OCI-LY1 (cell line): ENCODE data around the gene SEMA3B.
"Not testable (repeated sequence)": the region's sequence is repeated elsewhere in the genome, so short reads cannot be mapped to it uniquely, and the experiment has no call there.

Experiments
- H2AFZ ChIP-seq: fragments of 200-600 bp; sonication (generic), shearing (Covaris generic); 2 replicates; pipeline ENCODE4 v1.6.0; 2014; ENCODE audit warnings: antibody characterized with exemption, mild to moderate bottlenecking, low read length
- H3F3A ChIP-seq: fragments of 200-600 bp; sonication (generic), shearing (Covaris generic); 2 replicates; pipeline ENCODE4 v1.6.0; 2014; ENCODE audit warnings: mild to moderate bottlenecking, antibody characterized with exemption, low read length, moderate library complexity; ENCODE audit not compliant: insufficient read depth
- H3K27ac ChIP-seq: fragments of 200-600 bp; sonication (generic); 2 replicates; pipeline ENCODE4 v1.5.1; 2014; ENCODE audit warnings: low read length, mixed run types, mild to moderate bottlenecking, low read depth; ENCODE audit not compliant: poor library complexity, severe bottlenecking
- H3K27me3 ChIP-seq: fragments of 200-600 bp; sonication (generic); 2 replicates; pipeline ENCODE4 v1.6.0; 2014; ENCODE audit warnings: antibody characterized with exemption, mild to moderate bottlenecking, low read length, moderate library complexity; ENCODE audit not compliant: insufficient read depth
- H3K36me3 ChIP-seq: fragments of 200-600 bp; sonication (generic); 2 replicates; pipeline ENCODE4 v1.6.1; 2014; ENCODE audit warnings: mild to moderate bottlenecking, antibody characterized with exemption, low read length, moderate library complexity, mixed read lengths; ENCODE audit not compliant: insufficient read depth
- H3K4me1 ChIP-seq: fragments of 200-600 bp; sonication (generic); 2 replicates; pipeline ENCODE4 v1.5.1; 2014; ENCODE audit warnings: mild to moderate bottlenecking, low read length, moderate library complexity; ENCODE audit not compliant: insufficient read depth, severe bottlenecking
- H3K4me2 ChIP-seq: fragments of 200-600 bp; sonication (generic), shearing (Covaris generic); 2 replicates; pipeline ENCODE4 v1.6.1; 2014; ENCODE audit warnings: low read length
- H3K4me3 ChIP-seq: fragments of 200-600 bp; sonication (generic); 2 replicates; pipeline ENCODE4 v1.5.1; 2014; ENCODE audit warnings: low read length, low read depth, mild to moderate bottlenecking, mixed read lengths; ENCODE audit not compliant: poor library complexity, severe bottlenecking
- H3K79me2 ChIP-seq: fragments of 200-600 bp; shearing (Covaris generic); 2 replicates; pipeline ENCODE4 v1.6.1; 2016; ENCODE audit warnings: mixed run types, low read length, mixed read lengths; ENCODE audit not compliant: insufficient read depth
- H3K9ac ChIP-seq: fragments of 200-600 bp; sonication (generic), shearing (Covaris generic); 2 replicates; pipeline ENCODE4 v1.6.1; 2014; ENCODE audit warnings: mild to moderate bottlenecking, low read length, mixed read lengths
- H3K9me2 ChIP-seq: fragments of 200-600 bp; sonication (generic), shearing (Covaris generic); 2 replicates; pipeline ENCODE4 v1.6.1; 2014; ENCODE audit warnings: low read depth, mild to moderate bottlenecking, low read length, mixed read lengths
- H3K9me3 ChIP-seq: fragments of 200-600 bp; shearing (Covaris generic); 2 replicates; pipeline ENCODE4 v1.6.1; 2014; ENCODE audit warnings: low read length, mixed read lengths
- H4K20me1 ChIP-seq: fragments of 200-600 bp; sonication (generic), shearing (Covaris generic); 2 replicates; pipeline ENCODE4 v1.6.0; 2016; ENCODE audit warnings: mild to moderate bottlenecking, low read length; ENCODE audit not compliant: insufficient read depth
- EZH2 ChIP-seq: fragments of 200-600 bp; sonication (generic), shearing (Covaris generic); IDR thresholded peaks from 2 replicates; pipeline ENCODE4 v1.8.0; 2017; ENCODE audit warnings: borderline replicate concordance, mixed run types, mild to moderate bottlenecking, antibody characterized with exemption, low read length, moderate library complexity, mixed read lengths
- TF ChIP-seq, protein P1 (sequence below): fragments of 200-600 bp; sonication (generic), shearing (Covaris generic); IDR thresholded peaks from 2 replicates; pipeline ENCODE4 v1.5.1; 2017; ENCODE audit warnings: mild to moderate bottlenecking, antibody characterized with exemption, low read length, moderate library complexity, mixed read lengths

SEMA3B gene

DNA sequence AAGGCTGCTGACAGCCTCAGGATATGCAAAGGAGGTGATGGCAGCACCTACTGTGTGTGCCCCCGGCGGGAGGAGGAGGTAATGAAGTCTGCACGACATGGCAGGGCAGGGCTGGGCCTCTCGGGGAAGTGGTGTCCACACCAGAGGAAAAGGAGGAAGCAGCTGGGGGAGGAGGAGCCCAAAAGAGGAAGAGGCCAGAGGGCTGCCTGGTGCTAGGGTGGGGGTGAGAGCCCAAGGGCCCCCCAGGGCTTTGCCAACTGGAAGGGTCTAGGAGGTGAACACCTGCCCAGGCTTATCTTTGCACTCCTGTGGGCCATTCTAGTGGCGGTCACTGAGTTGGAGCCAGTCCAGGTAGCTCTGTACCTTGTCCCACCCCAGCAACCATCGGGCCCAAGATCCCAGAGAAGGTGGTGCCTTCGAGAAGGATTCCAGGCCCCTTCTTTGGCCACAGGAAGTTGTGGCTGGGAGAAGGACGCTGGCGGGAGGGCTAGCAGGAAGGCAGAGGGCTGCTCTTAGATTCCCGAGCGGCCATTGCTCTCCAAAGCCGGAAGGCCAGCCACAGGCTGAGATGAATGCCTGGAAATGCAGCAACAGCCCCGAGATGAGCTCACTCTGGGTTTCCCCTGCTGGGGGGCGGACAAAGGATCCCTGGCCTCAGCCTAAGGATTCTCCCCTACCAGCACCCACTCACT, 25.9 kb upstream of the SEMA3B start:
- peak overlapping the region; percentile 22; the same call in 1 of the 2 replicates for H3K9ac ChIP-seq
- H3K27me3 ChIP-seq, result no peaks in the 10 kb centered on the region
- no peak overlapping the region for H3K4me3 ChIP-seq
- H4K20me1 ChIP-seq, result no peaks in the 10 kb centered on the region
- H2AFZ ChIP-seq, result no peak overlapping the region
- H3K79me2 ChIP-seq, result peaks cover 25% of the 10 kb centered on the region
- TF ChIP-seq EZH2, result no peak
- TF ChIP-seq, protein P1, sequence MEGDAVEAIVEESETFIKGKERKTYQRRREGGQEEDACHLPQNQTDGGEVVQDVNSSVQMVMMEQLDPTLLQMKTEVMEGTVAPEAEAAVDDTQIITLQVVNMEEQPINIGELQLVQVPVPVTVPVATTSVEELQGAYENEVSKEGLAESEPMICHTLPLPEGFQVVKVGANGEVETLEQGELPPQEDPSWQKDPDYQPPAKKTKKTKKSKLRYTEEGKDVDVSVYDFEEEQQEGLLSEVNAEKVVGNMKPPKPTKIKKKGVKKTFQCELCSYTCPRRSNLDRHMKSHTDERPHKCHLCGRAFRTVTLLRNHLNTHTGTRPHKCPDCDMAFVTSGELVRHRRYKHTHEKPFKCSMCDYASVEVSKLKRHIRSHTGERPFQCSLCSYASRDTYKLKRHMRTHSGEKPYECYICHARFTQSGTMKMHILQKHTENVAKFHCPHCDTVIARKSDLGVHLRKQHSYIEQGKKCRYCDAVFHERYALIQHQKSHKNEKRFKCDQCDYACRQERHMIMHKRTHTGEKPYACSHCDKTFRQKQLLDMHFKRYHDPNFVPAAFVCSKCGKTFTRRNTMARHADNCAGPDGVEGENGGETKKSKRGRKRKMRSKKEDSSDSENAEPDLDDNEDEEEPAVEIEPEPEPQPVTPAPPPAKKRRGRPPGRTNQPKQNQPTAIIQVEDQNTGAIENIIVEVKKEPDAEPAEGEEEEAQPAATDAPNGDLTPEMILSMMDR, result peak; percentile 10; the same call in 1 of the 2 replicates
- H3K4me2 ChIP-seq, result peak overlapping the region; percentile 45; the same call in 1 of the 2 replicates
- peaks cover 19% of the 10 kb centered on the region; the same call in 1 of the 2 replicates for H3K36me3 ChIP-seq
- no peaks in the 10 kb centered on the region for H3K9me2 ChIP-seq
- no peaks in the 10 kb centered on the region for H3K9me3 ChIP-seq
- peak overlapping the region; percentile 85 for H3K27ac ChIP-seq
- no peaks in the 10 kb centered on the region for H3F3A ChIP-seq
- H3K4me1 ChIP-seq, result peaks cover 77% of the 10 kb centered on the region

DNA sequence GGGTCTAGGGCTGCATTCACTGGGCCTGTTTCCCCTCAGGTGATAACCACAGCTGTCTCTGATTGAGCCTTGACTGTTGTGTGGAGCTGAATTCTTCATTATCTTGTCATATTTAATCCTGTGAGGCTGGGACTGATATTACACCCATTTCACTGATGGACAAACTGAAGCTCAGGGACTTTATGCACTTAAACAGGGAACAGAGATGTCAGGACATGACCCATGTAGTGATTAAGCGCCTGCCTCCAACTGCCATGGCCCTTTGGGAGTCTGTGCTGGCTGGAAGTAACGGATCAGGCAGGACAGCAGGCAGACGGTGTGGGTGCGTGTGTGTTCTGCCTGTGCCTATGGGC, 25.4 kb upstream of the SEMA3B start:
- Histone ChIP-seq H3K9me3 (no peaks in the 10 kb centered on the region), H4K20me1 (no peaks in the 10 kb centered on the region), H3K27me3 (no peaks in the 10 kb centered on the region), H3K4me3 (no peak overlapping the region), H3F3A (no peaks in the 10 kb centered on the region), H3K4me2 (no peak overlapping the region), H3K79me2 (peaks cover 21% of the 10 kb centered on the region), H3K36me3 (peaks cover 19% of the 10 kb centered on the region; the same call in 1 of the 2 replicates), H3K9ac (no peak overlapping the region; the same call in 1 of the 2 replicates), H3K4me1 (peaks cover 72% of the 10 kb centered on the region), H2AFZ (no peak overlapping the region), H3K9me2 (no peaks in the 10 kb centered on the region), H3K27ac (peak overlapping the region; percentile 85)
- TF ChIP-seq, protein P1, result no peak
- no peak for TF ChIP-seq EZH2

- H3K9ac ChIP-seq, H4K20me1 ChIP-seq, H3K27me3 ChIP-seq, H3K9me2 ChIP-seq, H3K9me3 ChIP-seq, H3K4me3 ChIP-seq, H2AFZ ChIP-seq, H3F3A ChIP-seq, H3K4me2 ChIP-seq: not testable (repeated sequence)
- peak overlapping the region; percentile 44 for H3K27ac ChIP-seq
- H3K79me2 ChIP-seq, result peaks cover 12% of the 10 kb centered on the region
- peaks cover 11% of the 10 kb centered on the region; the same call in 1 of the 2 replicates for H3K36me3 ChIP-seq
- peaks cover 59% of the 10 kb centered on the region for H3K4me1 ChIP-seq
Observed at GRCh38 chr3:50244813-50245212, 24.1 kb upstream of the SEMA3B start.
